Glomerular visceral epithelial cell (primary cell): ENCODE measurements around the gene NADK2.
A peak's percentile ranks its signal among the peaks of the same experiment; 100 is the strongest.

Source experiments
- DNase-seq: peaks from one replicate; pipeline ENCODE4 v3.0.0-alpha.2; 2016; ENCODE audit errors: extremely low spot score

NADK2 gene

GRCh38 chr5:36246036-36246800 lies 4.5 kb upstream of the NADK2 start:
- no peak for DNase-seq

GRCh38 chr5:36244076-36244475 lies 2.4 kb upstream of the NADK2 start:
- DNase-seq: no peak

GRCh38 chr5:36243653-36244052 lies 1.9 kb upstream of the NADK2 start:
- no peak for DNase-seq

- no peak for DNase-seq
Observed at GRCh38 chr5:36242534-36243485, 1.1 kb upstream of the NADK2 start.

GRCh38 chr5:36240779-36241630 lies 720 bp downstream of the NADK2 start:
- DNase-seq: peak; percentile 69

GRCh38 chr5:36239370-36240293 lies 2.1 kb downstream of the NADK2 start:
- DNase-seq: no peak

GRCh38 chr5:36238502-36239295 lies 3.0 kb downstream of the NADK2 start:
- no peak for DNase-seq

- no peak for DNase-seq
Observed at GRCh38 chr5:36237751-36238150, 4.0 kb downstream of the NADK2 start.

- no peak for DNase-seq
Observed at GRCh38 chr5:36236801-36237200, 4.9 kb downstream of the NADK2 start.

GRCh38 chr5:36232533-36232932 lies 9.2 kb downstream of the NADK2 start:
- DNase-seq: no peak

GRCh38 chr5:36230151-36230790 lies 11.5 kb downstream of the NADK2 start:
- DNase-seq: no peak

GRCh38 chr5:36228505-36228904 lies 13.2 kb downstream of the NADK2 start:
- no peak for DNase-seq

- DNase-seq: no peak
Observed at GRCh38 chr5:36227046-36227445, 14.7 kb downstream of the NADK2 start.

- DNase-seq: no peak
Observed at GRCh38 chr5:36222620-36223019, 19.1 kb downstream of the NADK2 start.

GRCh38 chr5:36217988-36218387 lies 23.7 kb downstream of the NADK2 start:
- DNase-seq: no peak

- DNase-seq: no peak
Observed at GRCh38 chr5:36217567-36217966, 24.2 kb downstream of the NADK2 start.

- no peak for DNase-seq
Observed at GRCh38 chr5:36215910-36216309, 25.8 kb downstream of the NADK2 start.

- no peak for DNase-seq
Observed at GRCh38 chr5:36214436-36214835, 27.3 kb downstream of the NADK2 start.

GRCh38 chr5:36209664-36210063 lies 32.1 kb downstream of the NADK2 start:
- DNase-seq: no peak

GRCh38 chr5:36208786-36209185 lies 32.9 kb downstream of the NADK2 start:
- DNase-seq: no peak
